IPS-NIHi7 (cell line): ENCODE data around the gene MAL.

Experiments
- DNase-seq: peaks from one replicate; pipeline ENCODE4 v3.0.0; 2012; ENCODE audit warnings: mixed read lengths; ENCODE audit errors: extremely low spot score

The MAL gene

GRCh38 chr2:94996305-94997100 is 29.0 kb upstream of the MAL start:
- no peak for DNase-seq

GRCh38 chr2:94997981-94998930 is 27.3 kb upstream of the MAL start:
- peak; percentile 56 for DNase-seq

- DNase-seq, result no peak
Measured at GRCh38 chr2:94999431-94999883, 26.1 kb upstream of the MAL start.

GRCh38 chr2:95001051-95001562 is 24.4 kb upstream of the MAL start:
- no peak for DNase-seq

GRCh38 chr2:95001701-95002100 is 23.8 kb upstream of the MAL start:
- no peak for DNase-seq

GRCh38 chr2:95002498-95002897 is 23.0 kb upstream of the MAL start:
- no peak for DNase-seq

GRCh38 chr2:95004287-95004686 is 21.2 kb upstream of the MAL start:
- DNase-seq, result no peak

GRCh38 chr2:95004711-95005110 is 20.8 kb upstream of the MAL start:
- no peak for DNase-seq

- no peak for DNase-seq
Measured at GRCh38 chr2:95005726-95006125, 19.8 kb upstream of the MAL start.

GRCh38 chr2:95006588-95006987 is 18.9 kb upstream of the MAL start:
- no peak for DNase-seq

GRCh38 chr2:95007031-95007609 is 18.4 kb upstream of the MAL start:
- no peak for DNase-seq

- no peak for DNase-seq
Measured at GRCh38 chr2:95007822-95008221, 17.7 kb upstream of the MAL start.

GRCh38 chr2:95008306-95008705 is 17.2 kb upstream of the MAL start:
- no peak for DNase-seq

- no peak for DNase-seq
Measured at GRCh38 chr2:95008996-95009395, 16.5 kb upstream of the MAL start.

GRCh38 chr2:95009412-95009811 is 16.1 kb upstream of the MAL start:
- DNase-seq, result no peak

- no peak for DNase-seq
Measured at GRCh38 chr2:95010126-95010525, 15.4 kb upstream of the MAL start.

GRCh38 chr2:95010718-95011117 is 14.8 kb upstream of the MAL start:
- DNase-seq, result no peak

GRCh38 chr2:95012881-95013550 is 12.5 kb upstream of the MAL start:
- DNase-seq, result no peak

GRCh38 chr2:95013726-95014125 is 11.8 kb upstream of the MAL start:
- DNase-seq, result no peak

GRCh38 chr2:95014126-95014708 is 11.3 kb upstream of the MAL start:
- no peak for DNase-seq

- DNase-seq, result no peak
Measured at GRCh38 chr2:95015261-95015912, 10.1 kb upstream of the MAL start.
